K562 (cell line): ENCODE measurements around the gene FLOT2. TPM values are rescaled to one million over a fixed set of nuclear protein-coding genes. Genes with fewer than 3 reads are reported as not detected.
A peak's percentile ranks its signal among the peaks of the same experiment; 100 is the strongest.

ENCODE experiments used
- BRD4 ChIP-seq: fragments of 200-600 bp; sonication (generic); IDR thresholded peaks from 2 replicates; pipeline ENCODE4 v1.6.1; 2017; ENCODE audit warnings: inconsistent platforms
- BRD9 ChIP-seq: fragments of 450-650 bp; IDR thresholded peaks from 2 replicates; pipeline ENCODE4 v1.6.1; 2018; ENCODE audit warnings: low read depth; ENCODE audit not compliant: partially characterized antibody
- CBX2 ChIP-seq: fragments of 200-600 bp; sonication (generic); IDR thresholded peaks from one replicate; pipeline ENCODE4 v1.6.1; 2012; ENCODE audit warnings: mild to moderate bottlenecking, low read length, inconsistent platforms; ENCODE audit not compliant: insufficient read depth, poor library complexity, severe bottlenecking
- CEBPB ChIP-seq: fragments of 450-650 bp; IDR thresholded peaks from 2 replicates; pipeline ENCODE4 v1.6.1; 2016; ENCODE audit warnings: missing genetic modification characterization, missing compliant biosample characterization
- CSDE1 ChIP-seq, 2 experiments: fragments of 450-650 bp; IDR thresholded peaks; 2 replicates each; pipeline ENCODE4 v1.6.1; 2016; ENCODE audit warnings: mild to moderate bottlenecking in 1 of 2
- HMG20A ChIP-seq: fragments of 450-650 bp; formaldehyde crosslinking; conservative IDR thresholded peaks from 2 replicates; pipeline ENCODE4 v1.4.0; 2020; ENCODE audit warnings: mild to moderate bottlenecking, mixed read lengths
- PHF21A ChIP-seq: fragments of 450-650 bp; IDR thresholded peaks from 2 replicates; pipeline ENCODE4 v1.6.1; 2017; ENCODE audit warnings: low read depth, borderline replicate concordance
- RFX1 ChIP-seq: fragments of 450-650 bp; IDR thresholded peaks from 2 replicates; pipeline ENCODE4 v1.6.1; 2016; ENCODE audit warnings: mild to moderate bottlenecking, moderate library complexity
- RHOXF2B ChIP-seq: fragments of 250-450 bp; sonication (Bioruptor Pico); conservative IDR thresholded peaks from 2 replicates; pipeline ENCODE4 v1.5.1; 2021
- SNIP1 ChIP-seq: fragments of 450-650 bp; IDR thresholded peaks from 2 replicates; pipeline ENCODE4 v1.7.1; 2017; ENCODE audit warnings: low read depth, mild to moderate bottlenecking
- SREBF1 ChIP-seq: fragments of 150-350 bp; IDR thresholded peaks from 2 replicates; pipeline ENCODE4 v1.6.1; 2014; ENCODE audit warnings: antibody characterized with exemption, low read depth, low read length, borderline replicate concordance
- ZC3H11A ChIP-seq: IDR thresholded peaks from 2 replicates; pipeline ENCODE4 v1.6.1; 2012; ENCODE audit warnings: low read depth, low read length, improper control_type of control experiment
- ZKSCAN1 ChIP-seq: fragments of 150-350 bp; IDR thresholded peaks from 2 replicates; pipeline ENCODE4 v1.6.1; 2016; ENCODE audit warnings: low read depth, low read length
- ZKSCAN8 ChIP-seq: fragments of 200-800 bp; sonication (Bioruptor generic); IDR thresholded peaks from 2 replicates; pipeline ENCODE4 v1.6.1; 2016; ENCODE audit warnings: missing genetic modification characterization, missing compliant biosample characterization
- ZNF224 ChIP-seq: sonication (generic); formaldehyde crosslinking; IDR thresholded peaks from 2 replicates; pipeline ENCODE4 v1.8.0; 2022; ENCODE audit warnings: mild to moderate bottlenecking, missing genetic modification reagents
- ZNF347 ChIP-seq: fragments of 450-650 bp; formaldehyde crosslinking; IDR thresholded peaks from 2 replicates; pipeline ENCODE4 v1.4.0; 2020; ENCODE audit warnings: low read depth, mild to moderate bottlenecking, moderate library complexity
- polyA plus RNA-seq, 8 experiments: library from polyadenylated mRNA; depleted of rRNA in 4 of 8; stranded (reverse) in 5 of 8; unstranded in 3 of 8; fragments of >200 nt; fragmentation: Nextera tagmentation in 2 of 8; fragmentation: Illumina TruSeq in 1 of 8; extraction: Ambion mirVana in 2 of 8; extraction: Trizol in 1 of 8; gene quantifications; 2 replicates each; pipeline versions ENCODE4 v1.2.1 to v1.2.3, GENCODE V29; 2011 to 2014; ENCODE audit warnings: inconsistent platforms in 1 of 8, missing spikeins in 1 of 8
- total RNA-seq, 7 experiments: library from RNA; depleted of rRNA in 6 of 7; stranded (reverse); fragments of >200 nt in 6 of 7; fragmentation: Illumina TruSeq in 2 of 7; extraction: Trizol in 2 of 7; gene quantifications; 2 replicates each; pipeline versions ENCODE4 v1.2.1 to v1.2.3, GENCODE V29; 2011 to 2021; ENCODE audit warnings: low replicate concordance in 1 of 7
- TF ChIP-seq, protein P1 (sequence below): fragments of 450-650 bp; IDR thresholded peaks from 2 replicates; pipeline ENCODE4 v1.6.1; 2016
- TF ChIP-seq, protein P2 (sequence below): fragments of 250-450 bp; sonication (Bioruptor Pico); IDR thresholded peaks from 2 replicates; pipeline ENCODE4 v1.8.0; 2021; ENCODE audit warnings: moderate library complexity, mild to moderate bottlenecking, inconsistent platforms
- TF ChIP-seq, protein P3 (sequence below), 2 experiments: fragments of 450-650 bp; IDR thresholded peaks; 2 replicates each; pipeline ENCODE4 v1.6.1; 2018; ENCODE audit warnings: mild to moderate bottlenecking in 2 of 2, low read depth in 1 of 2; ENCODE audit not compliant: partially characterized antibody in 2 of 2
- TF ChIP-seq, protein P4 (sequence below), 2 experiments: fragments of 450-650 bp in 1 of 2; IDR thresholded peaks; 2 replicates each; pipeline ENCODE4 v1.6.1; 2011 to 2017; ENCODE audit warnings: low read depth in 2 of 2, antibody characterized with exemption in 1 of 2, borderline replicate concordance in 1 of 2, low read length in 1 of 2, mild to moderate bottlenecking in 1 of 2, mixed read lengths in 1 of 2; ENCODE audit not compliant: control insufficient read depth in 1 of 2

Gene FLOT2
- total and polyA plus RNA-seq, 9 of the 15 experiments (the other 6 are each of a cell fraction or from before 2014, with no cell fraction given), result 17.5 to 138 (median 41.7) TPM

DNA sequence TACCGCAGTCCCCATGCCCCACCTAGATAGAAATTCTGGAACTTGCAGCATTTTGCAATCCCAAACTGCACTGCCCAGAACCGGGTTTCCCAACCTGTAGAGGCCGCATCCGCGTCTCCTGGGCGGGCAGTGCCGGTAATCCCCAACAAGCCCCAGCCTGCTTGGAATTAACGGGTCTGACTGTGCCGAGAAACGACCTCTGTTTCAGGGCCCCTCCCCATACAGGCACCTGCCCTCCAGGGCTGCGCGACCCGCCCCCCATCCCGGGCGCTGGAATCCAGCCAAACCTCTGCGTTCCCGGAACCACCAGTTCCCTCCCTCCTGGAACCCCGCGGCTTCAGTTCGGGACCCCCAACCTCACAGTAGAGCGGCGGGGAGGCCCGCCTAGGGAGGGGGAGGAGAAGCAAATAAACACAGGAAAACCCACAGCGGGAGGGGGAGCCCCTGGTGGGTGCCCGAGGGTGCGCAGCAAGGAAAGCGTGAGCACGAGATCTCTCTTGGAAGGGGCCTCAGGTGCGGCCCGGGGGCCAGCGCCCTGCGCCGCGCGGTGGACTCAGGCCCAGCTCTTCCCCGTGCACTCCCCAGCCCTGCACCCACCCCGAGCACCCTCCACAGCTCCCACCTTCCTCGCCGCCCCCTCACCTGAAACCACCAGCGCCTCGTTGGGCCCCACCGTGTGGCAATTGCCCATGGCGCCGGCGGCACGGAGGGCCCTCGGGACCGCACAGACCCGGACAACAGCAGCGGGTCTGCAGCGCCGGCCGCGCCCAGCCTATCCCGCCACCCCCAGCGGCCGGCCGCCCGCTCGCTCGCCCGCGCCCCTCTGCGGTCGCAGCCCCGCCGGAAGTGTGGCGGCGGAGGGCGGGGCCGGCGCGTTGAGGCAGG lies at the start of gene FLOT2 (continued):
- no peak for TF ChIP-seq HMG20A (CRISPR knock-in tag)
- TF ChIP-seq RFX1, result no peak
- TF ChIP-seq BRD4, result no peak
- TF ChIP-seq BRD9, result no peak
- TF ChIP-seq ZKSCAN1, result peak; percentile 21; the same call in 1 of the 2 replicates
- TF ChIP-seq, protein P1, sequence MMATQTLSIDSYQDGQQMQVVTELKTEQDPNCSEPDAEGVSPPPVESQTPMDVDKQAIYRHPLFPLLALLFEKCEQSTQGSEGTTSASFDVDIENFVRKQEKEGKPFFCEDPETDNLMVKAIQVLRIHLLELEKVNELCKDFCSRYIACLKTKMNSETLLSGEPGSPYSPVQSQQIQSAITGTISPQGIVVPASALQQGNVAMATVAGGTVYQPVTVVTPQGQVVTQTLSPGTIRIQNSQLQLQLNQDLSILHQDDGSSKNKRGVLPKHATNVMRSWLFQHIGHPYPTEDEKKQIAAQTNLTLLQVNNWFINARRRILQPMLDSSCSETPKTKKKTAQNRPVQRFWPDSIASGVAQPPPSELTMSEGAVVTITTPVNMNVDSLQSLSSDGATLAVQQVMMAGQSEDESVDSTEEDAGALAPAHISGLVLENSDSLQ, result no peak
- TF ChIP-seq, protein P2, sequence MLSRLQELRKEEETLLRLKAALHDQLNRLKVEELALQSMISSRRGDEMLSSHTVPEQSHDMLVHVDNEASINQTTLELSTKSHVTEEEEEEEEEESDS (CRISPR knock-in tag), result no peak
- TF ChIP-seq SREBF1, result no peak
- TF ChIP-seq SNIP1, result no peak
- TF ChIP-seq ZC3H11A, result no peak
- 0 out of 2 replicates have a peak, but pooled peaks have one; percentile 42 for TF ChIP-seq ZNF224
- peak; percentile 91 for TF ChIP-seq CEBPB
- TF ChIP-seq, protein P3, sequence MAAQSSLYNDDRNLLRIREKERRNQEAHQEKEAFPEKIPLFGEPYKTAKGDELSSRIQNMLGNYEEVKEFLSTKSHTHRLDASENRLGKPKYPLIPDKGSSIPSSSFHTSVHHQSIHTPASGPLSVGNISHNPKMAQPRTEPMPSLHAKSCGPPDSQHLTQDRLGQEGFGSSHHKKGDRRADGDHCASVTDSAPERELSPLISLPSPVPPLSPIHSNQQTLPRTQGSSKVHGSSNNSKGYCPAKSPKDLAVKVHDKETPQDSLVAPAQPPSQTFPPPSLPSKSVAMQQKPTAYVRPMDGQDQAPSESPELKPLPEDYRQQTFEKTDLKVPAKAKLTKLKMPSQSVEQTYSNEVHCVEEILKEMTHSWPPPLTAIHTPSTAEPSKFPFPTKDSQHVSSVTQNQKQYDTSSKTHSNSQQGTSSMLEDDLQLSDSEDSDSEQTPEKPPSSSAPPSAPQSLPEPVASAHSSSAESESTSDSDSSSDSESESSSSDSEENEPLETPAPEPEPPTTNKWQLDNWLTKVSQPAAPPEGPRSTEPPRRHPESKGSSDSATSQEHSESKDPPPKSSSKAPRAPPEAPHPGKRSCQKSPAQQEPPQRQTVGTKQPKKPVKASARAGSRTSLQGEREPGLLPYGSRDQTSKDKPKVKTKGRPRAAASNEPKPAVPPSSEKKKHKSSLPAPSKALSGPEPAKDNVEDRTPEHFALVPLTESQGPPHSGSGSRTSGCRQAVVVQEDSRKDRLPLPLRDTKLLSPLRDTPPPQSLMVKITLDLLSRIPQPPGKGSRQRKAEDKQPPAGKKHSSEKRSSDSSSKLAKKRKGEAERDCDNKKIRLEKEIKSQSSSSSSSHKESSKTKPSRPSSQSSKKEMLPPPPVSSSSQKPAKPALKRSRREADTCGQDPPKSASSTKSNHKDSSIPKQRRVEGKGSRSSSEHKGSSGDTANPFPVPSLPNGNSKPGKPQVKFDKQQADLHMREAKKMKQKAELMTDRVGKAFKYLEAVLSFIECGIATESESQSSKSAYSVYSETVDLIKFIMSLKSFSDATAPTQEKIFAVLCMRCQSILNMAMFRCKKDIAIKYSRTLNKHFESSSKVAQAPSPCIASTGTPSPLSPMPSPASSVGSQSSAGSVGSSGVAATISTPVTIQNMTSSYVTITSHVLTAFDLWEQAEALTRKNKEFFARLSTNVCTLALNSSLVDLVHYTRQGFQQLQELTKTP (IDR thresholded peaks at IDR 0.05; ENCODE audit: low read depth in 1 of 2, partially characterized antibody in 2 of 2), result no peak
- TF ChIP-seq ZKSCAN8 (CRISPR knock-in tag), result no peak
- 0 out of 2 replicates have a peak, but pooled peaks have one; percentile 17 for TF ChIP-seq PHF21A
- peak; percentile 4; the same call in 1 of the 2 replicates for TF ChIP-seq RHOXF2B (CRISPR knock-in tag)
- TF ChIP-seq CSDE1 (IDR thresholded peaks at IDR 0.05), result no peak
- TF ChIP-seq, protein P4, sequence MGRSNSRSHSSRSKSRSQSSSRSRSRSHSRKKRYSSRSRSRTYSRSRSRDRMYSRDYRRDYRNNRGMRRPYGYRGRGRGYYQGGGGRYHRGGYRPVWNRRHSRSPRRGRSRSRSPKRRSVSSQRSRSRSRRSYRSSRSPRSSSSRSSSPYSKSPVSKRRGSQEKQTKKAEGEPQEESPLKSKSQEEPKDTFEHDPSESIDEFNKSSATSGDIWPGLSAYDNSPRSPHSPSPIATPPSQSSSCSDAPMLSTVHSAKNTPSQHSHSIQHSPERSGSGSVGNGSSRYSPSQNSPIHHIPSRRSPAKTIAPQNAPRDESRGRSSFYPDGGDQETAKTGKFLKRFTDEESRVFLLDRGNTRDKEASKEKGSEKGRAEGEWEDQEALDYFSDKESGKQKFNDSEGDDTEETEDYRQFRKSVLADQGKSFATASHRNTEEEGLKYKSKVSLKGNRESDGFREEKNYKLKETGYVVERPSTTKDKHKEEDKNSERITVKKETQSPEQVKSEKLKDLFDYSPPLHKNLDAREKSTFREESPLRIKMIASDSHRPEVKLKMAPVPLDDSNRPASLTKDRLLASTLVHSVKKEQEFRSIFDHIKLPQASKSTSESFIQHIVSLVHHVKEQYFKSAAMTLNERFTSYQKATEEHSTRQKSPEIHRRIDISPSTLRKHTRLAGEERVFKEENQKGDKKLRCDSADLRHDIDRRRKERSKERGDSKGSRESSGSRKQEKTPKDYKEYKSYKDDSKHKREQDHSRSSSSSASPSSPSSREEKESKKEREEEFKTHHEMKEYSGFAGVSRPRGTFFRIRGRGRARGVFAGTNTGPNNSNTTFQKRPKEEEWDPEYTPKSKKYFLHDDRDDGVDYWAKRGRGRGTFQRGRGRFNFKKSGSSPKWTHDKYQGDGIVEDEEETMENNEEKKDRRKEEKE (IDR thresholded peaks at IDR 0.05; ENCODE audit: borderline replicate concordance in 1 of 2, control insufficient read depth in 1 of 2, low read depth in 2 of 2, low read length in 1 of 2), result no peak
- TF ChIP-seq CBX2, result no peak
- no peak for TF ChIP-seq ZNF347 (CRISPR knock-in tag)
